ENCODE results near the gene ECI2.
A peak's percentile ranks its signal among the peaks of the same experiment; 100 is the strongest.

Gene ECI2

GRCh38 chr6:4155848-4156466 is 20.6 kb upstream of the ECI2 start:
- peak; percentile 80 for TF ChIP-seq CTCF (IDR thresholded peaks at IDR 0.05; ENCODE audit: low read depth, low read length)
- in situ Hi-C loops (cut with HindIII; ENCODE audit: low sequenced_read_pairs), result no loop called here
- peak; percentile 83 for DNase-seq (ENCODE audit: low read depth, low spot score)
- H3K4me3 ChIP-seq (ENCODE audit: low read depth, low read length), result no peak overlapping the region

- DNase-seq (ENCODE audit: low read depth, low spot score), result no peak
- in situ Hi-C loops (cut with HindIII; ENCODE audit: low sequenced_read_pairs), result no loop called here
- H3K4me3 ChIP-seq (ENCODE audit: low read depth, low read length), result no peak overlapping the region
- TF ChIP-seq CTCF (IDR thresholded peaks at IDR 0.05; ENCODE audit: low read depth, low read length), result no peak
Measured at GRCh38 chr6:4153514-4153985, 18.2 kb upstream of the ECI2 start.

- no peak overlapping the region for H3K4me3 ChIP-seq (ENCODE audit: low read depth, low read length)
- no peak for TF ChIP-seq CTCF (IDR thresholded peaks at IDR 0.05; ENCODE audit: low read depth, low read length)
- in situ Hi-C loops (cut with HindIII; ENCODE audit: low sequenced_read_pairs), result no loop called here
- DNase-seq (ENCODE audit: low read depth, low spot score), result no peak
Measured at GRCh38 chr6:4145083-4145482, 9.7 kb upstream of the ECI2 start.

- in situ Hi-C loops (cut with HindIII; ENCODE audit: low sequenced_read_pairs), result no loop called here
- DNase-seq (ENCODE audit: low read depth, low spot score), result no peak
- TF ChIP-seq CTCF (IDR thresholded peaks at IDR 0.05; ENCODE audit: low read depth, low read length), result no peak
- H3K4me3 ChIP-seq (ENCODE audit: low read depth, low read length), result no peak overlapping the region
Measured at GRCh38 chr6:4139272-4139671, 3.9 kb upstream of the ECI2 start.

- TF ChIP-seq CTCF (IDR thresholded peaks at IDR 0.05; ENCODE audit: low read depth, low read length), result no peak
- in situ Hi-C loops (cut with HindIII; ENCODE audit: low sequenced_read_pairs), result no loop called here
- H3K4me3 ChIP-seq (ENCODE audit: low read depth, low read length), result no peak overlapping the region
- DNase-seq (ENCODE audit: low read depth, low spot score), result no peak
Measured at GRCh38 chr6:4138186-4138585, 2.8 kb upstream of the ECI2 start.

GRCh38 chr6:4136354-4136831 is 1.0 kb upstream of the ECI2 start:
- H3K4me3 ChIP-seq (ENCODE audit: low read depth, low read length), result peak overlapping the region; percentile 58
- no peak for DNase-seq (ENCODE audit: low read depth, low spot score)
- in situ Hi-C loops (cut with HindIII; ENCODE audit: low sequenced_read_pairs), result no loop called here
- TF ChIP-seq CTCF (IDR thresholded peaks at IDR 0.05; ENCODE audit: low read depth, low read length), result no peak
